RPMI7951 (cell line): ENCODE measurements around the gene MTFR2. TPM values are rescaled to one million over a fixed set of nuclear protein-coding genes. Genes with fewer than 3 reads are reported as not detected.
A peak's percentile ranks its signal among the peaks of the same experiment; 100 is the strongest.

Experiments used
- DNase-seq: peaks from one replicate; pipeline ENCODE4 v3.0.0-alpha.2; 2012; ENCODE audit warnings: low read depth
- total RNA-seq: library from RNA; depleted of rRNA; stranded (reverse); fragments of >200 nt; shearing (Covaris generic); gene quantifications from 2 replicates; pipeline ENCODE4 v1.2.3, GENCODE V29; 2014; rRNA removed

MTFR2 gene
- total RNA-seq = 7.8 and 17.1 TPM in 2 replicates

DNA sequence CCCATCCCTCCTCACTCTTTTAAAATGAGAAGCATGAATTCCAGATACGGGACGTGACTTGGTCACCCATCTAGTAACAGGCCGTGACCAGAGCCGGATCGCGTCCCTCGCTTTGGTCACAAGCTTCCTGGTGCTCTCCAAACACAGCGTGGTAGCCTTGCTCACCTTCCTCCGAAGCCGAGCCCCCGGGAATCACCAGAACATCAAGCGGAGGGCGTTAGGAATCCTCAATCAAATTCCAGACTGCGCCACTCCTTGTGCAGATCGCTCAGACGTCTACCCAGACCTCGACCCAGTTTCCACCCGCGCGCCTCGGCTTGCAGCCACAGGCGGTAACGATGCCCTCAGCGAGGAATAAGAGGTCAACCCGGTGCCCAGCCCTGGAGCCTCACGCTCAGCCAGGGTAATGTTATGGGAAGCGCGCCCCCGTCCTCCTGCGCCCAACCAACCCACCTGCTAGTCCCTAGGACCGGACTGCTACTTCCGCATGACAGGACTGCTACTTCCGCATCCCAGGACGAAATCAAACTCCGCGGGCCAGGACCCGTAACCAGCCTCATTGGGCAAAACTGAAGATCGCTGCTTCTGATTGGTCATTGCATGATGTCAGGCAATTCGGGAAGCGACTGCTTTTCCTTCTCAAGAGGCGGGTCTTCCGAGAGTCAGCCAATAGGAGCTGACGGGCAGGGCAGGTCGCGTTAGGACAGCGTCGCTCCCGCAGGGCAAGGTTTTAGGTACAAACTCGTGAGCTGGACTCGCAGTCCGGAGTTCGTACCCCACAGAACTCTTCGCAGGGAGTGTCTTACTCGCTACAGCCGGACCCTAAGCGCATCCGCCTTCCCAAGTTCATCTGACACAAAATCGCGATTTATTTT, at the start of gene MTFR2:
Gene MTFR2, minus strand, starts transcription at position 501 of the 875 bp plus-strand sequence. CDS start 1,212 bp downstream, outside the sequence.
- DNase-seq = peak; percentile 99

DNA sequence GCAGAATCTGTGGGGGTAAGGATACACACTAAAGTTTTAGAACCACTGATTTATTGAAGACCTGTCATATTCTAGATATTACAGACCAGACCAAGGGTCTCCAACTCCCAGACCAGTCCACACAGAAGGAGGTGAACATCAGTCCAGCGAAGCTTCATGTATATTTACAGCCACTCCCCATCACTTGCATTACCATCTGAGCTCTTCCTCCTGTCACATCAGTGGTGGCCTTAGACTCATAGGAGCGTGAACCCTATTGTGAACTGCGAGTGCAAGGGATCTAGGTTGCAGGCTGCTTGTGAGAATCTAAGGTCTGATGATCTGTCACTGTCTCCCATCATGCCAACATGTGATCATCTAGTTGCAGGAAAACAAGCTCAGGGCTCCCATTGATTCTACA, 44.5 kb upstream of the MTFR2 start:
- DNase-seq = no peak

DNA sequence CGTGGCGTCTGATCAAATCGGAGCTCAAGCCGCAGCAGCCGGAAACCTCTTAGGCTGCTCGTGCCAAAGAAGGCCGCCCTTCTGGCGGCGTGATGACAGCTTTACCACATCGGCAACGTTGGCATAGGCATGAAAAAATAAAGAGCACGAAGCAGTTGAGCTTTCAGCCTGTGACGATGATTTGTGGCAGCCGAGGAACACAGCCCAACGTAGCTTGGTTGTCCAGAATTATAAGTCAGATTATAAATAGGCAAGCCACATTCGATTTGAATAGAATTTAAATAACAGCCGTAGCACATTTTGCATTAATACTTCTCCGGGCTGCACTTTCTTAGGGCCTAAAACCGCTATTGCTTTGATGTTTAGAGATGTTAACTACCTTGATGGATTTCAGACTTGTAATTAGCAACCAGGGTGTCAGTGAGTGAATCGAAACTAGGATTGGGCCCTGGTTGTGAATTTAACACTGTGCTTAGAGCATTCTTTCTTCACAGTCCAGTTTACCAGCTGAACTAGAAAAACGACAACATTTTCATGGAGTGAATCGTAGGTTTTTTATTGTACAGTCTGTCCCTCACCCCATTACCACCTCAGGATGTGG, 40.4 kb upstream of the MTFR2 start:
- DNase-seq = peak; percentile 93

DNA sequence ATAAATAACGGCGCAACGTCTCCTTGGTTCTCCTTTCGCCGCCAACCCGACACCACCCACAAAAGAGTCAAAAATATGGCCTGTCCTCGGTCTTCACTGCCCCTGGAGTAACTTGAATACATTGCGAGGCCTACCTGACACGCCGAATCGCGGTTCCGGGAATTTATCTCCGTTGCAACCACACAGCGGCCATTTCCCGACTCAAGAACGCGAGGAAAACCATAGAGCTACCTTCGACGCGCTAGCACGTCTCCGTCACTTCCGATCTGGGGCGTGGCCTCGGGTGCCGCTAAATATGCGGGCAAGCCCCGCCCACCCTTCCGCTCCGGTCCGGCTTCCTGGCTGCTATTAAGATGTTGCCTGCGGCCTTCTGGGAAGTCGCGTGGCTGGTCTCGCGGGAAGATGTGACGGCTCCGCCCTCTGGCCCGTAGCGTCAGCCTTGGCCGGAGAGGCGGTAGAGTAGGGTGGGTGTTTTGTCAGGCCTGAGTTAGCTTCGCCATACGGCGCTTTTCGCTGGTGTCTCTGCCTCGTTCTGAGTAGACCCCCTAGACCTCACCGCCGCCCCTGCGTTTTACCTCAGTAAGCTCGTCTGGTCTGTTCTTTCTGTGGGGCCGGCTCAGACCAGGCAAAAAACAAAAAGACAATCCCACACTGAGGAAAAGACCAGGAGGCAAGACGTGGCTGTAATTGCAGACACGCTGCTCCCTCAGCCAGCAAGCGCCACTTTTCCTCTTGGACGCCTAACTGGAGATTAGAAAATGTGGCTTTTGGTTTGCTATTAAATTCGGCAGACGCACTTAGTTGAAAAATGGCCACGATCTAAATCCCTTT, 39.7 kb upstream of the MTFR2 start, which contains the start of gene BCLAF1:
Gene BCLAF1, minus strand, starts transcription at position 268 of the 831 bp plus-strand sequence. CDS start 9,980 bp downstream, outside the sequence.
- peak; percentile 98 for DNase-seq

DNA sequence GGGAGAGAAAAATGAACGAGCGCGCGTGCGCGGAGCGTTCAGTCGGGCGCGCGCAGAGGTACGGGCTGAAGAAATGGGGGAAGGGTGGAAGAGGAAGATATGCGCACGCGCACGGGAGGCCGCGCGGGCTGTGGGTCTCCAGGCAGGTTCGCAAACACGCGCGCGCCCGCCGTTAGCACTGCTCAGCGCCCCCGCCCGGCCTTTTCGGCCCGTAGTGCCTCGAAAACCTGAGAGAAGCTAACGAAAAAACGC, 39.1 kb upstream of the MTFR2 start:
- peak; percentile 84 for DNase-seq

DNA sequence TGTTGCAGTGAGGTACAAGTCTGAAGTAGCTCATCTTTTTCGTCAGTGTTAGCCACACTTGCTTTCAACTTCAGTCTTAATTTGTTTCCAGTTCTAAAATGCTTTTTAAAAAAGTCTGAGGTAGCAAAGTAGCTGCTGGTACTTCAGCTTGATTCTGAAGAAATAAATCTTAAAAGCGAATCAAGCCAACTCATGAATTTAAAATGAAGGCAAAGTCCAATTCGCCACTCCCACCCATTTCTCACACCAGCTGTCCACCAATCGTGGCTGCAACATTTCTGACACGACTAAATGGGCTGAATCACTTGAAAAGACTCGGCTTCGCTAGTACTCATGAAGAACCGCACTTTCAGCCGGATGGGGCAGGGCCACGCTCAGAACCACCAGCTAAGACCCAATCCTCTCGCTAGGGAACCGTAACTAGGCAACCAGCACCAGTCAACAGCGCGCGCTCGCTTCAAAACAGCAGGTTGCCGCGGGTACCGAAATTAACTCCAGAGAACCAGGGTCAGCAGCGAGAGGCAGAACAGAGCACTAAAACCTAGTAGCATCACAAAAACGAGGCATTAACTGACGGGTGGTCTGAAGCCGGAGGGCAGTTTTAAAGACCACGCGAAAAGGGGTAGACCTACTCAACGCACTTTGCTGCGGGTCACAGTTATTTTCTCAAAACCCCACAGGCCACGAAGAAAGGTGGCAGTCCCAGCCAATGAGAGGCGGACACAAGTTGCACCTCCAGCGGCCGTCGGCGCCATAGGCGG, 38.6 kb upstream of the MTFR2 start:
- peak; percentile 95 for DNase-seq

DNA sequence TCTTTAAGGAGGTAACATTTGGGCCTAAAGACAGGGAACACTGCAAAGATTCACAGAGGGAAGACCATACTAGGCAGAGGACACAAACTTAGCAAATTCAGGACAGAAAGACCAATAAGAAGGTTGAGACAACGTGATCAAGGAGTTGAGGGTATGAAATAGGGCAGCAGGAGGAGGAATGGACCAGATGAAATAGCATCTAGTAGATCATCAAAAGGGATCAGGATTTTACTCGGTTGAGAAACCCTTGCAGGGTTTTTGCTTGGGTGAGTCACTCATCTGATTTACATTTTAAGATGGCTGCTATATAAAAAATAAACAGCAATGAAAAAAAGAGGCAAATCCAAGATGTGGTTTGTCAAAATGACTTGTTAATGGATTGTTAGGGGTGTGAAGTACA, 34.8 kb upstream of the MTFR2 start:
- DNase-seq = peak; percentile 44

DNA sequence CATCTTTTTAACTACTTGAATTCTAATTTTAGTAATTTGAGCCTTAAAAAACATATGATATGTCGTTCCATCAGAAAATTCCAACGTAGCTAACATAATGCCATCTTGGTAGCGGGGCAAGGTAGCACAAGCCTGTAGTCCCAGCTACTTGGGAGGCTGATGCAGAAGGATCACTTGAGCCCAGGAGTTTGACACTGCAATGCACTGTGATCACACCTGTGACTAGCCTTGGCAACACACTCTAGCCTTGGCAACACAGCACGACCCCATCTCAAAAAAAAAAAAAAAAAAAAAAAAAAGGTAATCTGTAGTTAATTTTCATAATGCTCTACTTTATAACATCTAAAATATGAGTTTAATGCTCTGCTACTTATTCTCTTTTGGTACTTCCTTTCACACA, 32.8 kb upstream of the MTFR2 start:
- DNase-seq = no peak

DNA sequence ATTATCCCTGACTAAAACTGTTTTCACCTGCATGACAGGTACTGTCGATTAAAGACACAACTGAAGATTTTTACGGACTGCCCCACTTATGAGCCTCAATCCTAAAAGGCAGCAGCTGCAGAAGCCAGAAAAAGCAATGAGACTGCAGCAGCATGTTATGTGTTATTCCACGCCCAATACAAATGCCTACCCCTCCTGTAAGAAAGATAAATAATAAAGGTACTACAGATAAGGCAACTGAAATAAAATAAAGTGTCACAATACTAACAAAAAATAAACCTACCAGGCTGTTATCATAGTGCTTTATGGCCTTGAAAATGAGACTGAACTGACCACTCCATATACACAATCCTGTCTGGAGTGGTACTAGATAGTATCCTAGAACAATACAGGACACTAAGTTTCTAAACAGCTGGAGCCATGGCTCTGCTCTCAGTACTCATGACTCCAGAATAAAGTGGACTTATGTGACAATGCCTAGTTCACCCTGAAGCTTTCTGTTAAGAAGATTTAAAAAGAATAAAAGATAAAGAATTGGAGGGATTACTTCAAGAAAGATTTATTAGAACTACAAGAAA, 30.0 kb upstream of the MTFR2 start:
- DNase-seq = no peak

DNA sequence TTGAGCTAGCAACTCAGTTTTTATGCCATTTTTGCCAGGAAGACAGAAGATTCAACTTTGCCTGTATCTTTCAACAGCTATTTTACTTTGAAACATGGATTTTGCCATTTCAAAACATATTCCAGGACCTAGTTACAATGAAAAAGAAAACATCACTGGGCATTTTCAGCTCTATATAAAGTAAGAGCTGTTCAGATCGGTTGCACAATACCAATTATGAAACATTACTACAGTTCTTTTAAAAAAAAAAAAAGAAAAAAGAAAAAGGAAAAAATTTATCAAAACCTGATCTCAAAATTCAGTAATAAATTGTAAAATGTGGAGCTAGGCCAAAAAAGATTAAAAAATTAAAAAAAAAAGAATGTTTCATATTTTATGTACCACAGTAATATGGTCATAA, 24.0 kb upstream of the MTFR2 start:
- no peak for DNase-seq

DNA sequence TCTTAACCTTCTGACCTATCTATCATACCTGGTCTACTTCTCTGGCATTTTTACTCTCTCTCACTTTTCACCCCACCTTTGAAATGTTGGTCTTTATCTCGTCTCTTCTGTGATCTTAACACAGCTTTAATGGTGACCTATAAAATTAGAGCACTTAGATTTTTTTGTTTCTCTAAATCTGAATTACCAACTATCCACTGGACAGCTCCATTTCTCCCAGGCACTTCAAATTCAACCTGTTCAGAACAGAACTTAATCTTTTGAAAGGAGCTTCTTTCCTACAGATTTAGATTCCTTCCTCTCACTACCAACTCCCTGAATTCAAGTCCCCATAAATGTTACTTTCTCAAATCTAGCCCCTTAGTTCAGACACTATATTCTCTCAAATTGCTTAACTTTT, 15.0 kb upstream of the MTFR2 start:
- DNase-seq = no peak

DNA sequence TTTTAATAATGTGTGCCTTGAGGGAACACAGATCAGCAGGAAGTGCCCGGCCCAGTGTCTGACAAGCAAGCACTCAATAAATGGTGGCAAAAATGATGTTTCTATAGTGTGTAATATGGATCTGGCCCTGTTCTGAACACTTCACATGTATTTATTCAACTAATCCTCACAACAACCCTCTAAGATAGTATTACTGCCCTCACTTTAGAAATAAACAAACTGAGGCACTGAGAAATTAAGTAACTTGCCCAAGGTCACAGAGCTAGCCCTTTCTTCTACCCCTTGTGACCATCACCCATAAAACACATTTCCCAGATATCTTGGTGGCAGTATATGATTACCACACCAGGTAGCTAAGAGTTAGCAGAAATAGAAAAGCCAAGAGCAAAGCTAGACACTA, 12.8 kb upstream of the MTFR2 start:
- no peak for DNase-seq

DNA sequence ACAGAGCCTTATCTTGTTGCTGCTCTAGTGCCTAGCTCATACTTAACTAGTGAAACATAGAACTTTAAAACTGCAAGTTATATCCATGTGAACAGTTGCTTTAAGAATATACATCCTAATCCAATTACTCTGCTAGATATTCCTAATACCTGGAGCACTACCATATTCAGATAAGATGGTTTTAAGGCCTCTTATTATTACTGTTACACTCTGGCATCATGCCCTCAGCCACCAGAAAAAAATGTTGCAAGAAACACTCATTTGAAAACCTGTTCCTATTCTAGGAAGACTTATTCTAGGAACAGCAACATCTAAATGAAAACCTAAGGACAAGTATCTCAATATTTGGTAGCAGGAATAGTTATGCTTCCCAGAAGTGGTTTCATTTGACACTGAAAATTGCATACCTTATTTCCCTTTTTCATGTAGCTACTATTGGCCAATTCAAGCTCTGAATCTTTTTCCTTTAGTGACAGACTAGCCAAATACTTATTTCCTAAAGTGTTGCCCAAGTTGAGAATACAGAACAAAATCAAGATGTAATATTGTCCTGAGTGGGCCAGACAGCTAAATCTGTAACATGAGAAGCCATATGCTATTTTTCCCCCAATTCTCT, 4.8 kb upstream of the MTFR2 start:
- no peak for DNase-seq

DNA sequence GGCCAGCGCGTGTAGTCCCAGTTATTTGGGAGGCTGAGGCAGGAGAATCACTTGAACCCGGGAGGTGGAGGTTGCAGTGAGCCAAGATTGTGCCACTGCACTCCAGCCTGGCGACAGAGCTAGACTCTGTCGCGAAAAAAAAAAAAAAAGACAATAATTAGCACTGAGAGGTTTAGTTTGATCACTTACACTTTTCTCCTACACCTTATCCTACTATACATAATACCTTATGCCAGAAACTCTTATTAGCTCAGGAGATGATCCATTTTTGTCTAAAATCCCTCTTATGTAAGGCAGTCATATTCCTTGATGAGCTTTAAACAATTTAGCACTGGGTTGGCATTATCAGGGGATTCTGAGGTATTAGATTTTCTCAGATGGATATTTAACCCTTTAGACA, 3.6 kb upstream of the MTFR2 start:
- no peak for DNase-seq

DNA sequence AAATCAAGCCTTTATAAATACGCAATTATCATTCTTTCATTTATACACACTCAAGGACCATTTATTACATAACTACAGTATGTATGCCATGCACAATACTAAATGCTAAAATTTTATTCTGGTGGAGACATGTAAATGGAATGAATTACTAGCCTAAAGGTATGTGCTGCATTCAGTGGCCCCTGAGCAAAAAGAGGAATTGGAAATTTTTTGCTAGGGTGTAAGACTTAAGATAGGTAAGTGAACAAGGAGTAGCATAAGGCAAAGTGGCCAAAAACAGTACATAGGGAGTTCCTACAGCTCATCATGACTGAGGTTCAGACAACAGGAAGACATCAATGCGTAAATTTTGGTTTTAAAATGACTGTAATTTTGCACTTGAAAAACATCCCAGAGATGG, 2.3 kb upstream of the MTFR2 start:
- DNase-seq = no peak

DNA sequence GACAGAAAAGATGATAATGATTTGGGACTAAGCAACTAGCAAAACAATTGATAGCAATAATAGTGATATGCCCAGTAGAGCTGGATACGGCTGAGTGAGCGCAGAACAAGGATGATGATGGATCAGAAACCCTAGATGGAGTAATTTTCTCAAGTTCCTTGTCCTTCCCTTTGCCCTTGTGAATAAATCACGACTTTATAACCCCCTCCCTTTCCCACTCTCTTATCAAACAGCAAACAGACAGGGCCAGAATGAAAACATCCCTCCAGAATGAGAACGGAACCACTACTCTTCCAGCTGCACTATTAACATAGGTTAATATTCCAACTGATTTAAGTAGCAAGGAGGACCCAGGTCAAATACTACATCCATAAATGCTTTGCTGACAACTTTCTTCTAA, 1.3 kb upstream of the MTFR2 start:
- no peak for DNase-seq

DNA sequence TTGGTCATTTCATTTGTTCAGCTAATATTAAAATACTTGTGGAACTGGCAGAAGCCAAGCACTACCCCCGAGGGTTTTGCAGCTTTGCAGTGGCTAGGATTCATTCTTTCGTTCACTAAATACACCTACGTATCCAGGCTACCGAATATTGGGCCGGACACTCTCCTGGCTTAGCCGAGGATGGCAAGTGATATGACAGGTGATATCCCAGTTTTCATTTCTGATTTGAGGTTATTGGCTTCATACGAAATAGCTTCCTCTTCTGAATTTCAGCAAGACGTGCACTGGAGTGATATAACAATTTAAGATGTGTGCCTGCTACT, 536 bp upstream of the MTFR2 start:
- DNase-seq = no peak

DNA sequence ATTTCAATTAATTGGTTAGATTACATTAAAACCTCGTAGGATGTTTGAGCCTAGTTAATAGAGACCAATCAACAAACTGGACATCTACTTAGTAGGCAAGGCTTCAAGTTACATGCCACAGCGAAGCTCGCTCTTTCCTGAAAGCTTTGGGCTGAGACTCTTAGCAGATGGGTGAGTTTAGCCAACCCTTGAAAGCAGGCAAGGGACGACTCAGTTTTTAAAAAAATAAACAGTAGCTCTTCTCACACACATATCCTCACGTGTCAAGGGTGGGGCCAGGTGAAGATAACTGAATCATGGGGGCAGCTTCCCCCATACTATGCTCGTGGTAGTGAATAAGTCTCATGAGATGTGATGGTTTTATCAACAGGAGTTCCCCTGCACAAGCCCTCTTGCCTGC, 775 bp downstream of the MTFR2 start:
- DNase-seq = peak; percentile 19

DNA sequence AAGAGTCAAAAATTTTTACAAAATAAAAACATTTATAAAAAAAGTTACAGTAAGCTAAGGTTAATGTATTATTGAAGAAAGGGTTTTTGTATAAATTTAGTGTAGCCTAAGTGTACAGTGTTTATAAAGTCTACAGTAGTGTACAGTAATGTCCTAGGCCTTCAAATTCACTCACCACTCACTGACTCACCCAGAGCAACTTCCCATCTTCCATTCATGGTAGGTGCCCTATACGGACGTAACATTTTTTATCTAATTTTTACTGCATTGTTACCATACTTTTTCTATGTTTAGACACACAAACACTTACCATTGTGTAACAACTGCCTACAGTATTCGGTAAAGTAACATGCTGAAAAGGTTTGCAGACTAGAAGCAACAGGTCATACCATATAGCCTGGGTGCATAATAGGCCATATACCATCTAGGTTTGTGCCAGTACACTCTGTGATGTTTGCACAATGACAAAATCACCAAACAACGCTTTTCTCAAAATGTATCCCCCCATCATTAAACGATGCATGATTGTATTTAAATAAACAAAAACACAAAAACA, 6.0 kb downstream of the MTFR2 start:
- DNase-seq = no peak

DNA sequence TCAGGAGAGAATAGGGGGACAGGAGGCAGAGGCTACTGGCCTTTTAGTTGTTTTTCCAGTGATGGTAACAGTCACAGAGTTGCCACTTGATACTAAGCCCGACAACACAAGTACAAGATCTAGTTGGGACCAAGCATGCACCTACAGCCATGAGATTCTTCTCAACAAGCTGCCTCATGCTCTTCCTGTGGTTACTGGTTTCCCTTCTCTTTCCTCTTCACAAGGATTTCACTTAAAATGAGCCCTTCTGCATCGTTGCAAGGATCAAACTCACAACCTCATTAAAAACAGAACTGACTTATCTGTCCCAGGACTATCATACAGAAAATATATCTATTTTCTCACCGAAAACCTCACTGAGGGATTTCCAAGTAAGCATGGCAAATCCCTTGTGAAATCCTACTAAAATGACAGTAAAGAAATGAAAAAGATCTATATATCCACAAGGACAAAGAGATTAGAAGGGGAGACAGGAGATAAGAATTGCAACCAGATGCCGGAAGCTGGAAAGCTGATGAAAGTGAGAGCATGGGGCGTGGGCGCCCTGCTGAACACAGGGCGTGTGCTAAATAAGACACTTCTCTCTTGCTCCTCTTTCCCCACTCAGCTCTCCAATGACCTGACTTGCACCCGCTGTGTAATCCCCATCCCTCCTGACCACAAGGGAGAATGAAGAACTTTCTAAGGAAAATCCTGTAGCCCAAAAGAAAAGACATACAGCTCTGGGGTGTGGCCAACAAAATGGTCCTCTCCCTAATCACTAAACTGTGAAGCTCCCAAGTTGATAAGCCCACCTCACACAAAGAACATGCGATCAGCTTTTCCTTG, 13.4 kb downstream of the MTFR2 start:
- DNase-seq = no peak
